ENCODE data around the gene CBFA2T2. TPM values are rescaled to one million over a fixed set of nuclear protein-coding genes. Genes with fewer than 3 reads are reported as not detected.

CBFA2T2 gene
- total and polyA plus RNA-seq, 10 of the 15 experiments (the other 5 are each of a cell fraction or from before 2014, with no cell fraction given) = 0.61 to 8.6 (median 5.5) TPM

DNA sequence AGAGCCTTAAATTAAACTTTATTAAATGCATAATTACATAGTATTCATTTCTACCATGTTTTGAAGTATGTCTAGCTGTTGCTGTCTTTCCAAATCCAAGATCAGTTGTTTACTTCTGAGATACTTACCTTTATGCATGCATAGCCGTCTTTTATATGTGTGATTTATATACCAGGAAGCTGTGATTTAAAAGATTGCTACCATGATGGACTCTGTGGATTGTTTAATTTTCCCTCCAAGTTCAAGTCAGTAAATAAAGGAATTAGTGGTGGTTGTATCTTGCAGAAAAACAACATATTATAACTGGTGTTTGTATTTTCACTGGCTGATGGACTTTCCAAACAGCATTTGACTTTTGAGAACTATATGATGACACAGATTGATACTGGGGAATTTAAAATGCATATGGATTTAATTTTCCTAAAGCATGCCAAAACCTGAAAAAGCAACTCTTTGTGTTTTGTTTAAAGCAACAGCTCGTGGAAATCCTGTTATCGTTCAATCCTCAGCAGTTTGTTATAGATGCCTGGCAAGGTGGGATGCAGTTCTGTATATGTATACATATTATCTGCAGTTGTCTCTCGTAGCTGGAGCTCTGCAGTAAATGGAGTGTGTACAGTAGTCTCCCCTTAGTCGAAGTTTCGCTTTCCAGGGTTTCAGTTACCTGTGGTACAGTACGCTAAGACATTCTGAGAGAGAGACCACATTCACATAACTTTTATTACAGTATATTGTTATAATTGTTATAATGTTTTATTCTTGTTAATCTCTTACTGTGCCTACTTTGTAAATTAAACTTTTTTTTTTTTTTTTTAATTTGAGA, 77.1 kb downstream of the CBFA2T2 start (continued):
- TF ChIP-seq SPI1 (IDR thresholded peaks at IDR 0.05; ENCODE audit: borderline replicate concordance, insufficient read depth, low read depth, low read length) = no peak
- no peak for TF ChIP-seq POLR2A (IDR thresholded peaks at IDR 0.05; ENCODE audit: low read depth, low read length)
- TF ChIP-seq SP1 (IDR thresholded peaks at IDR 0.05; ENCODE audit: low read depth, low read length) = no peak

- Histone ChIP-seq H3K4me1 (ENCODE audit: control insufficient read depth, insufficient read depth, low read length) (peaks cover 7% of the 10 kb centered on the region), H2AFZ (ENCODE audit: control insufficient read depth, low read depth, low read length) (no peak overlapping the region; the same call in 1 of the 2 replicates), H3K9ac (ENCODE audit: control insufficient read depth, insufficient read depth, low read length) (no peak overlapping the region), H3K9me3 (replicated peaks; ENCODE audit: control insufficient read depth, insufficient read depth, low read length) (no peaks in the 10 kb centered on the region), H3K36me3 (ENCODE audit: control insufficient read depth in 2 of 2, insufficient read depth in 2 of 2, low read length in 1 of 2) (no peaks in the 10 kb centered on the region), H3K27me3 (replicated peaks in 1 of 2; ENCODE audit: control insufficient read depth in 2 of 2, insufficient read depth in 2 of 2, low read length in 1 of 2) (no peaks in the 10 kb centered on the region), H3K27ac (ENCODE audit: control insufficient read depth, insufficient read depth) (no peak overlapping the region; the same call in 1 of the 2 replicates), H3K79me2 (ENCODE audit: control insufficient read depth, insufficient read depth, low read length) (no peaks in the 10 kb centered on the region), H3K4me3 (no peak overlapping the region), H4K20me1 (ENCODE audit: control insufficient read depth, insufficient read depth) (no peaks in the 10 kb centered on the region), H3K4me2 (ENCODE audit: control insufficient read depth, insufficient read depth) (peak overlapping the region; percentile 54; the same call in 1 of the 2 replicates)
- RAD21 ChIA-PET (ENCODE audit: unreplicated experiment) = no interaction called here
- no peak for FAIRE-seq
- no peak for DNase-seq (ENCODE audit: low read depth, low spot score)
- intact Hi-C loops (cut with micrococcal nuclease; ENCODE audit: unreplicated experiment) (no loop called here), in situ Hi-C loops (cut with MboI) (no loop called here)
- POLR2A ChIA-PET = interaction anchor here (0.6 to 0.9 kb wide), 2 partner anchors 13 to 23 kb away, joined by 5 to 6 read pairs; no protein-coding TSS in a partner anchor
- no TSS peak for BruUV-seq (replicated peaks)
- no peak for ATAC-seq
- SMC1A ChIA-PET (ENCODE audit: uncharacterized antibody, unreplicated experiment) = interaction anchor here (0.6 to 4.0 kb wide), 7 partner anchors 8 to 688 kb away, joined by 3 to 14 read pairs (median 3); no protein-coding TSS in a partner anchor
- 98% methylated on average over 4 of the region's 4 CpGs for WGBS (ENCODE audit: insufficient coverage, insufficient replicate concordance, low lambda C conversion rate, missing lambda C conversion rate)
- CTCF ChIA-PET = interaction anchor here (1.6 to 1.8 kb wide), 2 partner anchors 10 to 13 kb away, joined by 5 to 8 read pairs; no protein-coding TSS in a partner anchor
- no peak for TF ChIP-seq CBX5 (IDR thresholded peaks at IDR 0.05; ENCODE audit: low read depth)
- TF ChIP-seq TBL1XR1 (IDR thresholded peaks at IDR 0.05; ENCODE audit: low read depth, low read length) = no peak
- TF ChIP-seq PAX8 (IDR thresholded peaks at IDR 0.05) = no peak
- TF ChIP-seq SUZ12 (IDR thresholded peaks at IDR 0.05; ENCODE audit: unreplicated experiment) = no peak
- TF ChIP-seq RFX5 (IDR thresholded peaks at IDR 0.05; ENCODE audit: low read depth, low read length) = no peak
- TF ChIP-seq ZBTB11 (CRISPR knock-in tag; IDR thresholded peaks at IDR 0.05) = no peak
- TF ChIP-seq ETV6 (conservative IDR thresholded peaks at IDR 0.05 in 1 of 2, IDR thresholded peaks at IDR 0.05 in 1 of 2; ENCODE audit: borderline replicate concordance in 1 of 2, low read depth in 1 of 2) = no peak
- no peak for TF ChIP-seq PML (IDR thresholded peaks at IDR 0.05; ENCODE audit: low read length)
- TF ChIP-seq TCF12 (IDR thresholded peaks at IDR 0.05; ENCODE audit: low read depth, low read length) = no peak
- TF ChIP-seq, protein P1, sequence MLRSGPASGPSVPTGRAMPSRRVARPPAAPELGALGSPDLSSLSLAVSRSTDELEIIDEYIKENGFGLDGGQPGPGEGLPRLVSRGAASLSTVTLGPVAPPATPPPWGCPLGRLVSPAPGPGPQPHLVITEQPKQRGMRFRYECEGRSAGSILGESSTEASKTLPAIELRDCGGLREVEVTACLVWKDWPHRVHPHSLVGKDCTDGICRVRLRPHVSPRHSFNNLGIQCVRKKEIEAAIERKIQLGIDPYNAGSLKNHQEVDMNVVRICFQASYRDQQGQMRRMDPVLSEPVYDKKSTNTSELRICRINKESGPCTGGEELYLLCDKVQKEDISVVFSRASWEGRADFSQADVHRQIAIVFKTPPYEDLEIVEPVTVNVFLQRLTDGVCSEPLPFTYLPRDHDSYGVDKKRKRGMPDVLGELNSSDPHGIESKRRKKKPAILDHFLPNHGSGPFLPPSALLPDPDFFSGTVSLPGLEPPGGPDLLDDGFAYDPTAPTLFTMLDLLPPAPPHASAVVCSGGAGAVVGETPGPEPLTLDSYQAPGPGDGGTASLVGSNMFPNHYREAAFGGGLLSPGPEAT (IDR thresholded peaks at IDR 0.05; ENCODE audit: low read depth) = no peak
- TF ChIP-seq MTA3 (IDR thresholded peaks at IDR 0.05; ENCODE audit: borderline replicate concordance, low read length) = no peak
- TF ChIP-seq, protein P2, sequence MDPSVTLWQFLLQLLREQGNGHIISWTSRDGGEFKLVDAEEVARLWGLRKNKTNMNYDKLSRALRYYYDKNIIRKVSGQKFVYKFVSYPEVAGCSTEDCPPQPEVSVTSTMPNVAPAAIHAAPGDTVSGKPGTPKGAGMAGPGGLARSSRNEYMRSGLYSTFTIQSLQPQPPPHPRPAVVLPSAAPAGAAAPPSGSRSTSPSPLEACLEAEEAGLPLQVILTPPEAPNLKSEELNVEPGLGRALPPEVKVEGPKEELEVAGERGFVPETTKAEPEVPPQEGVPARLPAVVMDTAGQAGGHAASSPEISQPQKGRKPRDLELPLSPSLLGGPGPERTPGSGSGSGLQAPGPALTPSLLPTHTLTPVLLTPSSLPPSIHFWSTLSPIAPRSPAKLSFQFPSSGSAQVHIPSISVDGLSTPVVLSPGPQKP (IDR thresholded peaks at IDR 0.05; ENCODE audit: low read depth, low read length) = no peak
- TF ChIP-seq EGR1 (IDR thresholded peaks at IDR 0.05; ENCODE audit: borderline replicate concordance in 1 of 2, low read depth in 2 of 2, low read length in 2 of 2) = no peak
- TF ChIP-seq NR2C1 (IDR thresholded peaks at IDR 0.05) = no peak
These were observed 78.1 kb downstream of the CBFA2T2 start for GRCh38 chr20:33567949-33568348.
